GM19240 (cell line): Measurements from ENCODE around the gene SEMA6D.

Experiments
- DNase-seq: peaks from one replicate; pipeline ENCODE4 v3.0.0; 2011; ENCODE audit warnings: low spot score; ENCODE audit not compliant: insufficient read length

Gene SEMA6D

DNA sequence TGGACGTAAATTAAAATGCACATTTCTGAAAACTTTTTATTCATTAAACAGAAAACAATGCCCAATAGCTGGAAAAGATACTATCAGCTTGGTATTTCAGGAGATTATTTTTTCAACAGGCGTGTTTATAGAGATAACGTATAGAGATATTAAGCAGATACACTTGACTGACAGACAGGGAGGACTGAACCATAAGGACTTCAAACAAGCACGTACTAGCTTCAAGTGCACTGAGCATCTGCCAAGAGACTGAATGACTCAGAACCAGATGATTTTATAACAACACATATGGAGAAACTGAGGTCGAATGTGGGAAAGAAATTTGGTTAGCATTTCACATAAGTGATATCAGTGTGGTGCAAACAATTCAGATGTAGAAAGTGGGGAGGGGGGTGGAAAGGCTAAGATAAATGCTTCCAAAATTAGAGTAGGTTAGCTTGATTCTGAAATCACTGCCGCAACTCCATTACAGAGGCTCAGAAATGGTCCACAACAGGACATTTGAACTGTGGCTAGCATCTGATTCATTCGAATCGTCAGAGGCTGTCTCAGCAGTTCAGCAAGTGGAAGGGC, 103.5 kb downstream of the SEMA6D start:
- DNase-seq = no peak

DNA sequence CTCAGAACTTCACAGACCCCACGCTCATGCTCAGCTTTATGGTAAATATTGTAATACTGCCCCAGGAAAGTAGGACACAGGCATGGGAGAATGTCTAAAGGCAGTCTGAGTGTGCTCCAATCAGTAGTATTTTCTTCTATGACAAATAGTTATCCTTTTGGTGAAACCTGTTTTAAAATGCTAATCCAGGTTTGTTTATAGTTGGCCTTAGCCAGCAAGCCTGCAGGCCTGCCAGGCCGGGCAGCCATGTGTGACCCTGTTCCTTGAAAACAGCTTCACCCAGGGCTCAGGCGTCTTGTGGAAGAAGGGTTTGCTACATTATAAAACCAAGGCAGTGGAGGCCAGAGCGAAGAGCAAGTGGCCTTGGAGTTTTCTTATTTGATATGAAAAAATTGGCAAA, 104.7 kb downstream of the SEMA6D start:
- DNase-seq = no peak
